CD4-positive, CD25-positive, alpha-beta regulatory T cell (primary cell): ENCODE data around the gene GAPVD1. TPM values are rescaled to one million over a fixed set of nuclear protein-coding genes. Genes with fewer than 3 reads are reported as not detected.

Source experiments
- ATAC-seq, 2 donors: fragments of 150-1000 bp; cut with Tn5 transposase; one replicate each; pipeline ENCODE4 v1.10.0; 2021; ENCODE audit warnings: low read depth in 2 of 2, moderate number of reproducible peaks in 2 of 2, moderate library complexity in 1 of 2
- DNase-seq, 3 donors: peaks; one replicate each; pipeline versions ENCODE4 v3.0.0 to v3.0.0-alpha.2; 2012 to 2022; ENCODE audit warnings: mixed read lengths in 1 of 3
- H3K27ac ChIP-seq: one replicate; pipeline ENCODE4 v1.7.0; 2013; ENCODE audit warnings: mild to moderate bottlenecking, low read length; ENCODE audit not compliant: insufficient read depth, poor library complexity, severe bottlenecking
- H3K27me3 ChIP-seq: one replicate; pipeline ENCODE4 v1.7.0; 2013; ENCODE audit warnings: low read length; ENCODE audit not compliant: control insufficient read depth, insufficient read depth
- H3K36me3 ChIP-seq: one replicate; pipeline ENCODE4 v1.7.0; 2013; ENCODE audit warnings: mild to moderate bottlenecking, low read length, moderate library complexity; ENCODE audit not compliant: control insufficient read depth, insufficient read depth
- H3K4me1 ChIP-seq: 2 replicates; pipeline ENCODE4 v1.7.0; 2013; ENCODE audit warnings: mild to moderate bottlenecking, low read length; ENCODE audit not compliant: insufficient read depth, control insufficient read depth, poor library complexity, severe bottlenecking
- H3K4me3 ChIP-seq: one replicate; pipeline ENCODE4 v1.7.0; 2013; ENCODE audit warnings: low read depth, mild to moderate bottlenecking, low read length, moderate library complexity
- H3K9me3 ChIP-seq, 2 experiments: 1 replicate in 1 of 2; 2 replicates in 1 of 2; pipeline ENCODE4 v1.7.0; 2013; ENCODE audit warnings: low read length in 2 of 2, mild to moderate bottlenecking in 1 of 2, moderate library complexity in 1 of 2; ENCODE audit not compliant: control insufficient read depth in 2 of 2
- H3K27ac Mint-ChIP-seq, 3 donors: one replicate each; pipeline ENCODE4 v1.8.0; 2020 to 2022; ENCODE audit warnings: mild to moderate bottlenecking in 3 of 3, mixed read lengths in 3 of 3, moderate library complexity in 2 of 3
- H3K27me3 Mint-ChIP-seq: one replicate; pipeline ENCODE4 v1.8.0; 2022; ENCODE audit warnings: mild to moderate bottlenecking, mixed read lengths
- H3K36me3 Mint-ChIP-seq: one replicate; pipeline ENCODE4 v1.8.0; 2020; ENCODE audit warnings: mixed read lengths
- H3K4me1 Mint-ChIP-seq, 4 donors: one replicate each; pipeline ENCODE4 v1.8.0; 2020 to 2022; ENCODE audit warnings: mixed read lengths in 4 of 4, mild to moderate bottlenecking in 1 of 4
- H3K4me3 Mint-ChIP-seq, 4 donors: one replicate each; pipeline ENCODE4 v1.8.0; 2020 to 2022; ENCODE audit warnings: mild to moderate bottlenecking in 4 of 4, mixed read lengths in 4 of 4, moderate library complexity in 3 of 4
- H3K9me3 Mint-ChIP-seq, 7 donors: one replicate each; pipeline ENCODE4 v1.8.0; 2020 to 2022; ENCODE audit warnings: mixed read lengths in 7 of 7, mild to moderate bottlenecking in 3 of 7, moderate library complexity in 2 of 7
- polyA plus RNA-seq, 4 donors: library from polyadenylated mRNA; unstranded; fragments of 300-500 nt; fragmentation: Illumina TruSeq; gene quantifications; one replicate each; pipeline ENCODE4 v1.2.3, GENCODE V29; 2021
- total RNA-seq: library from RNA; stranded (reverse); gene quantifications from one replicate; pipeline ENCODE4 v1.2.3, GENCODE V29; 2022

GAPVD1 gene
- total and polyA plus RNA-seq, 5 donors from 2014 or later = 34.0 to 65.4 (median 35.5) TPM

DNA sequence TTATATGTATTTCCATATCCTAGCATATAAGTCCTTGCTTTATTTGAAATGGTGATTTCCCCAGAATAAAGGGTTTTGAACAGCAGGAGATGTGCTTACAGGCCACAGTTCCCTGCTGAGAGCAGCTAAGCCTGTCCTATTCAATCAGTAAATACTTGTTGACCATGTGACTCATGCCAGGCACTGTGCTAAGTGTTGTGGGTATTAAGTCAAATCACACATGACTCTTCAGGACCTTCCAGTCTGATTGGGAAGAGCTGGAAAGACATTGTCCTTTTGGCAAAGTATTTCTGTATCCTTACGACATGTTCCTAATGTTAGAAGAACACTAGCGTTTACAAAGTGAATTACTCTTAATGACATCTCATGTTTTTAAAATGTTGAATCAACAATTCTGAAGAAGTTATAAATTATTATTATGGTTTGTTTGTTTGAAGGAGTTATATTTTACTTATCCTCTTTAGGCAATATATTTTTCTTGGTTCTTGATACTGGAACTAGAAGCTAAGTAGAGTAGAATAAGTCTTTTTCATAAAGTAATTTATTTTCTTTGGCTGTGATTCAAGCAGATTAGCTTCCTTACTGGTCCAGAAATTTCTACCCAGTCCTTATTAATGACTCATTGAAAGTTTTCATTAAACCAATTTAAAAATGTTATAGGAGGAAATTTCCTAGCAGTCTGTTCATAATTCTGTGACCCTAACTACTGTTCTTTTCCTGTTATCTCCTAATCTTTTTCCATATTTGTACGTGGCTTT lies 82.1 kb downstream of the GAPVD1 start:
- Histone ChIP-seq H3K4me1 (no peaks in the 10 kb centered on the region), H3K27me3 (no peaks in the 10 kb centered on the region), H3K27ac (no peak overlapping the region), H3K36me3 (peaks cover 56% of the 10 kb centered on the region), H3K4me3 (no peak overlapping the region), H3K9me3 (no peaks in the 10 kb centered on the region)
- H3K9me3 Mint-ChIP-seq = no peaks in the 10 kb centered on the region
- ATAC-seq (no peak), DNase-seq (no peak)
- H3K4me3 Mint-ChIP-seq = no peak overlapping the region
- no peaks in the 10 kb centered on the region for H3K27me3 Mint-ChIP-seq
- H3K4me1 Mint-ChIP-seq = peaks cover 0 to 7% (median 3%) of the 10 kb centered on the region in 4 donors
- peaks cover 51% of the 10 kb centered on the region for H3K36me3 Mint-ChIP-seq
- peak overlapping the region in 1 of 3 donors; percentile 15 for H3K27ac Mint-ChIP-seq

DNA sequence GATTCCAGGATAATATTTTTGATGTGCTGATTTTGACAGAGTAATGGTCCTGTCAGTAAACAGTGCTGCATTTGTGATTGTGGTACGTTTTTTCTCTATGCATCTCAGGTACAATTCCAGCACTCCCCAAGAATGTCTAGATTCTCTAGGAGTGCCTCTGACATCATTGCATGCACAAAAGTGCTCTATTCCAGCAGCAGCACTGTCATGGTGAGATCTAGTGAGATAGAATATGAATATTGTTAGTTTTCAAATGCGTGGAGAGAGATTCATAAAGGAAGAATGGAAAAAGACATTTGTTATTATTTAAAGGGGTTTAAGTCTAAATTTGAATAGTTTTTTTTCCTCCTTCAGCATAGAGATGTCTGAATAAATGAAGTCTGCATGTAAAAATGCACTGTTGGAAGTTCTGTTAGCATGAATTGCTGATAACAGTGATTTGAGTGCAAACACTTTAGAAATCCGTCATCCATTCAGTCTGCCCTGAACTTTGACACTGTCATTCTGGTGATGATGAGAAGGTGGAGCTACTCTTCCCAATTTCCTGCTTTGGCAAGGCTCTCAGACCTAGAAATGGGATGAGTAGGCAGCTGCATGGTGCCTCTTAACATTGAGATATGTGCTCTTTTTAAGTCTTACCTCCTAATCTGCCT lies 84.6 kb downstream of the GAPVD1 start:
- Mint-ChIP-seq H3K27ac (peak overlapping the region in 1 of 3 donors; percentile 67), H3K4me3 (no peak overlapping the region), H3K27me3 (no peaks in the 10 kb centered on the region), H3K36me3 (peaks cover 67% of the 10 kb centered on the region), H3K9me3 (no peaks in the 10 kb centered on the region), H3K4me1 (no peaks in the 10 kb centered on the region)
- Histone ChIP-seq H3K9me3 (no peaks in the 10 kb centered on the region), H3K27me3 (no peaks in the 10 kb centered on the region), H3K36me3 (peaks cover 69% of the 10 kb centered on the region), H3K4me1 (no peaks in the 10 kb centered on the region), H3K4me3 (no peak overlapping the region), H3K27ac (no peak overlapping the region)
- ATAC-seq (no peak), DNase-seq (no peak)

DNA sequence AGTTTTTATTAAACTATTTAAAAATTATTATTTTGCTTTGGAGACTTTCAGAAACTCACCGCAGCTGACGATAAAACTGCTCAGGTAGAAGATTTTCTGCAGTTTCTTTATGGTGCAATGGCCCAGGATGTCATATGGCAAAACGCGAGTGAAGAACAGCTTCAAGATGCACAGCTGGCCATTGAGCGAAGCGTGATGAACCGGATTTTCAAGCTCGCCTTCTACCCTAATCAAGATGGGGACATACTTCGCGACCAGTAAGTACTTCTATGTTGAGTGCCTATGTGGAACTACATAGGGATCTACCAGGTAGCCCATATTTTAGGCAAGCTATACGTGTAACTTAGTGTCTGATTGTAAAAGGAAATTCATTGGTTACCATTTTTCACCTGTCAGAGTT lies 94.0 kb downstream of the GAPVD1 start:
- Histone ChIP-seq H3K27ac (no peak overlapping the region), H3K4me3 (no peak overlapping the region), H3K27me3 (no peaks in the 10 kb centered on the region), H3K36me3 (peaks cover 84% of the 10 kb centered on the region), H3K9me3 (no peaks in the 10 kb centered on the region), H3K4me1 (no peaks in the 10 kb centered on the region)
- peaks cover 0 to 3% (median 0%) of the 10 kb centered on the region in 4 donors for H3K4me1 Mint-ChIP-seq
- no peaks in the 10 kb centered on the region for H3K27me3 Mint-ChIP-seq
- H3K36me3 Mint-ChIP-seq = peaks cover 52% of the 10 kb centered on the region
- no peak overlapping the region for H3K27ac Mint-ChIP-seq
- DNase-seq (no peak), ATAC-seq (no peak)
- H3K9me3 Mint-ChIP-seq = no peaks in the 10 kb centered on the region
- H3K4me3 Mint-ChIP-seq = no peak overlapping the region

DNA sequence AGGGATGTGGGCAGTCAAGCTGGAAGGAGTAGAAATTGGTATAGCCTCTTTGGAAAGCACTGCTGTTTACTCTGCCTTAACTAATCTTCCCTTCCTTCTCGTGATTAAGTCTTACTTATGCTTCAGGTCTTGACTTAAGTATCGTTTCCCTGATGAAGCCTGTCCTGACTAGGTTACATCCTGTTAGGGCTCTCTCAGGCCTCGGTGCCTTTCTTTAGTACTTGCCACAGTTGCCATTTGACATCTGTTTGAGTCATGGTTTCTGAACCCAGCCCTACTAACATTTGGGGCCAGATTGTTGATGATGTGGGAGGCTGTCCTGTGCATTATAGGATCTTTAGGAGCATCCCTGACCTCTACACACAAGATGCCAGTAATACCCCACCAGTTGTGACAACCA lies 94.4 kb downstream of the GAPVD1 start:
- Histone ChIP-seq H3K4me3 (no peak overlapping the region), H3K4me1 (no peaks in the 10 kb centered on the region), H3K27ac (no peak overlapping the region), H3K36me3 (peaks cover 84% of the 10 kb centered on the region), H3K9me3 (no peaks in the 10 kb centered on the region), H3K27me3 (no peaks in the 10 kb centered on the region)
- Mint-ChIP-seq H3K4me3 (no peak overlapping the region), H3K9me3 (no peaks in the 10 kb centered on the region), H3K4me1 (peaks cover 0 to 3% (median 0%) of the 10 kb centered on the region in 4 donors), H3K27ac (no peak overlapping the region), H3K27me3 (no peaks in the 10 kb centered on the region), H3K36me3 (peaks cover 48% of the 10 kb centered on the region)
- no peak for DNase-seq
- no peak for ATAC-seq

DNA sequence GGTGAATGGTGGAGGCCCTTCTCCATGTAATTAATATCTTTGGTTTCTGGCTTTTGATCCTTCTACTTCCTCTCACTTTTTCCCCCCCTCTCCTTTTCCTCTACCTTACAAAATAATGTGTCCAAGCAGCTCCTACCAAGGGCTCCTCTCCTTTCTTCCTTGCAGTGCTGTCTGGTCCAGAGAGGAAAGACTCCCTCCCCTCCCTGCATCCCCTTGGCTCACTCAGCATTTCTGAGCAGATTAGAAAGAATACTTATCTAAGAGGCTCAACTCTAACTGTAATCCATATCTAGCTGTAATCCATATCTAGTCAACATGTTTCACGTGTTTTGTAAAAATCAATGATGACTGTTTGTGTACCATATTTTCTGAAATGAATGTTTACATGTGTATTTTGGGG lies 97.4 kb downstream of the GAPVD1 start:
- no peak overlapping the region for H3K27ac ChIP-seq
- no peaks in the 10 kb centered on the region for H3K9me3 ChIP-seq
- Mint-ChIP-seq H3K4me3 (no peak overlapping the region), H3K9me3 (no peaks in the 10 kb centered on the region), H3K27me3 (no peaks in the 10 kb centered on the region), H3K27ac (peak overlapping the region in 1 of 3 donors; percentile 51), H3K4me1 (peaks cover 0 to 10% (median 4%) of the 10 kb centered on the region in 4 donors), H3K36me3 (peaks cover 40% of the 10 kb centered on the region)
- H3K27me3 ChIP-seq = no peaks in the 10 kb centered on the region
- H3K4me1 ChIP-seq = no peaks in the 10 kb centered on the region
- DNase-seq = no peak
- peaks cover 90% of the 10 kb centered on the region for H3K36me3 ChIP-seq
- no peak overlapping the region for H3K4me3 ChIP-seq
- ATAC-seq = no peak

DNA sequence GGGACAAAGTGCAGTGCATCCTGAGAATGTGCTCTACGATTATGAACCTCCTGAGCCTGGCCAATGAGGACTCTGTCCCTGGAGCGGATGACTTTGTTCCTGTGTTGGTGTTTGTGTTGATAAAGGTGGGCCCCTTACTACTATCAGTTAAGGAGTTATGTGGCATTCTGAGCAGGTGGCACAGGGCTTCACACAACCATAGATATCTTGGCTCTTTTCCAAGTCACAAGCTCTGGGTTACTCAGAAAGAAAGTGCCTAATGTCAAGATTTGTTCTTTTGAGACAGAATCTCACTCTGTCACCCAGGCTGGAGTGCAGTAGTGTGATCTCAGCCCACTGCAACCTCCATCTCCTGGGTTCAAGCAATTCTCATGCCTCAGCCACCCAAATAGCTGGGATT lies 99.0 kb downstream of the GAPVD1 start:
- ATAC-seq = no peak

DNA sequence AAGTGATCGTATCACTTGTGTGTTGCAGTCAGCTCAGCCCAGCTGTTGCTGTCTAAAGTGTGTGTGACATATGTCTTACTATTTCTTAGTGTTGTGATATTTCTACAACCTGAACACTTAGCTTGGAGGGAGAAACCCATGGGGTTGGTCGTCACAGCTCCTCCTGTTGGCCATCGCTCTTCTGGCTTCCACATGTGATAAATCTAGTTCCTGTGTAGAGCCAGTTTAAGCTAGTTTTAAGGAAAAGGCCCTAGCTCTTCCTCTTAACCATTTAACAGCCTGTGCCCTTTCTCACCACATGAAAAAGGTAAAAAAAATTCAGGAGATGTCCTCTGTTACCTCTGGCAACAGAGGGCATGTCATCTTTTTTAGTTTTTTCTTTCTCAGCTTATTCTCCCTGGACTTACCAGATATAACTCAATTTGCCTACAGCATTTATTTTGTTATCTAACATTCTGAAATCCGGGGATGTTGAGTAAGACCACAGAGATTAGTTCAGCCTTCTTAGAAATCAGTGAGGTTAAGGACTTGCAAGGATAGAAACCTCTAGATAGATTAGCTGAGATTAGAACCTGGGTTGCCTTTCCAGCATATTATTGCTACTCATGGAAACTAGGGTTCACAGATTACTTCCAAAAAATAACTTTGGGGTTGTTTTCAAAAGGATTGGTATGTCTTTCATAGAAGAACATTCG lies 100.4 kb downstream of the GAPVD1 start:
- peaks cover 72% of the 10 kb centered on the region for H3K36me3 ChIP-seq
- Mint-ChIP-seq H3K4me1 (peaks cover under 1 to 10% (median 4%) of the 10 kb centered on the region in 4 donors), H3K36me3 (peaks cover 38% of the 10 kb centered on the region), H3K9me3 (no peaks in the 10 kb centered on the region), H3K4me3 (no peak overlapping the region), H3K27me3 (no peaks in the 10 kb centered on the region), H3K27ac (peak overlapping the region; percentile 32 to 70 (median 49))
- H3K27me3 ChIP-seq = no peaks in the 10 kb centered on the region
- no peaks in the 10 kb centered on the region for H3K9me3 ChIP-seq
- no peak overlapping the region for H3K27ac ChIP-seq
- H3K4me3 ChIP-seq = no peak overlapping the region
- H3K4me1 ChIP-seq = no peaks in the 10 kb centered on the region
- DNase-seq = peak in 2 of 3 donors; percentile 29 to 59
- ATAC-seq = peak; percentile 53

More for the DNA sequence above, 99.0 kb downstream of the GAPVD1 start:
- Mint-ChIP-seq H3K9me3 (no peaks in the 10 kb centered on the region), H3K4me1 (peaks cover 0 to 10% (median 4%) of the 10 kb centered on the region in 4 donors), H3K36me3 (peaks cover 43% of the 10 kb centered on the region), H3K27ac (peak overlapping the region in 1 of 3 donors; percentile 31), H3K4me3 (no peak overlapping the region), H3K27me3 (no peaks in the 10 kb centered on the region)
- Histone ChIP-seq H3K4me1 (no peaks in the 10 kb centered on the region), H3K36me3 (peaks cover 84% of the 10 kb centered on the region), H3K9me3 (no peaks in the 10 kb centered on the region), H3K27ac (no peak overlapping the region), H3K27me3 (no peaks in the 10 kb centered on the region), H3K4me3 (no peak overlapping the region)
- peak in 1 of 3 donors; percentile 11 for DNase-seq
